HL-60 (cell line): Measurements from ENCODE around the gene C1orf105.
"Not testable (repeated sequence)": the region's sequence is repeated elsewhere in the genome, so short reads cannot be mapped to it uniquely, and the experiment has no call there.

Source experiments
- DNase-seq, 2 experiments: peaks; one replicate each; pipeline ENCODE4 v3.0.0-alpha.2; 2010 to 2020; ENCODE audit warnings: low read depth in 1 of 2, low spot score in 1 of 2
- H3K27ac ChIP-seq: fragments of 250-450 bp; sonication (Bioruptor Pico); replicated peaks from 2 replicates; pipeline ENCODE4 v1.5.1; 2020; ENCODE audit warnings: mild to moderate bottlenecking, moderate library complexity
- H3K27me3 ChIP-seq: fragments of 250-450 bp; sonication (Bioruptor Pico); 2 replicates; pipeline ENCODE4 v1.5.1; 2021; ENCODE audit warnings: mild to moderate bottlenecking, moderate library complexity; ENCODE audit not compliant: insufficient read depth, poor library complexity, severe bottlenecking
- H3K4me3 ChIP-seq: replicated peaks from 2 replicates; pipeline ENCODE4 v1.5.1; 2011; ENCODE audit warnings: mild to moderate bottlenecking, control low read depth, low read length; ENCODE audit not compliant: insufficient read depth
- CTCF ChIP-seq: IDR thresholded peaks from one replicate; pipeline ENCODE4 v1.5.1; 2011; ENCODE audit warnings: low read length, control low read depth, inconsistent platforms; ENCODE audit not compliant: insufficient read depth
- GABPA ChIP-seq: IDR thresholded peaks from 2 replicates; pipeline ENCODE4 v1.6.1; 2012; ENCODE audit warnings: low read depth
- POLR2AphosphoS5 ChIP-seq: IDR thresholded peaks from 2 replicates; pipeline ENCODE4 v1.6.1; 2012; ENCODE audit warnings: low read depth
- REST ChIP-seq: IDR thresholded peaks from 2 replicates; pipeline ENCODE4 v1.6.1; 2012; ENCODE audit warnings: low read depth; ENCODE audit not compliant: insufficient replicate concordance
- SPI1 ChIP-seq: IDR thresholded peaks from 2 replicates; pipeline ENCODE4 v1.6.1; 2012; ENCODE audit warnings: low read depth, mild to moderate bottlenecking, borderline replicate concordance

Gene C1orf105

GRCh38 chr1:172431721-172432192, 11.3 kb downstream of the C1orf105 start:
- H3K27me3 ChIP-seq, result no peaks in the 10 kb centered on the region
- no peak overlapping the region for H3K27ac ChIP-seq
- no peak for DNase-seq
- no peak overlapping the region for H3K4me3 ChIP-seq
- TF ChIP-seq REST (no peak), POLR2AphosphoS5 (no peak), SPI1 (no peak), GABPA (no peak), CTCF (no peak)

- not testable (repeated sequence) for H3K4me3 ChIP-seq, H3K27me3 ChIP-seq, H3K27ac ChIP-seq
Observed at GRCh38 chr1:172437183-172437582, 16.7 kb downstream of the C1orf105 start.

GRCh38 chr1:172442404-172442803, 21.9 kb downstream of the C1orf105 start:
- TF ChIP-seq REST, result no peak
- TF ChIP-seq POLR2AphosphoS5, result no peak
- TF ChIP-seq CTCF, result no peak
- no peak for TF ChIP-seq GABPA
- no peak for TF ChIP-seq SPI1
- Histone ChIP-seq H3K27me3 (no peaks in the 10 kb centered on the region), H3K27ac (no peak overlapping the region), H3K4me3 (no peak overlapping the region)
- DNase-seq, result no peak

More at GRCh38 chr1:172437183-172437582, 16.7 kb downstream of the C1orf105 start:
- DNase-seq, result not testable (repeated sequence)

- no peak for DNase-seq
- Histone ChIP-seq H3K4me3 (peak overlapping the region; percentile 81), H3K27ac (peak overlapping the region; percentile 90), H3K27me3 (no peaks in the 10 kb centered on the region)
- TF ChIP-seq CTCF (no peak), REST (no peak), GABPA (no peak), SPI1 (no peak), POLR2AphosphoS5 (no peak)
Observed at GRCh38 chr1:172442843-172443565, 22.5 kb downstream of the C1orf105 start.
